Ureter (tissue), 1 donor: ENCODE data around the gene LSM2. TPM values are rescaled to one million over a fixed set of nuclear protein-coding genes. Genes with fewer than 3 reads are reported as not detected.
"Not testable (repeated sequence)": the region's sequence is repeated elsewhere in the genome, so short reads cannot be mapped to it uniquely, and the experiment has no call there.

Experiments
- DNase-seq: peaks from one replicate; pipeline ENCODE4 v3.0.0-alpha.2; 2020; ENCODE audit warnings: low spot score
- total RNA-seq: library from RNA; stranded (reverse); gene quantifications from one replicate; pipeline ENCODE4 v1.2.4, GENCODE V29; 2023
- donor health status: DM: yes; HTN: yes; CAD: no.

LSM2 gene
- total RNA-seq, 1 donor from 2014 or later: 35.6 TPM

DNA sequence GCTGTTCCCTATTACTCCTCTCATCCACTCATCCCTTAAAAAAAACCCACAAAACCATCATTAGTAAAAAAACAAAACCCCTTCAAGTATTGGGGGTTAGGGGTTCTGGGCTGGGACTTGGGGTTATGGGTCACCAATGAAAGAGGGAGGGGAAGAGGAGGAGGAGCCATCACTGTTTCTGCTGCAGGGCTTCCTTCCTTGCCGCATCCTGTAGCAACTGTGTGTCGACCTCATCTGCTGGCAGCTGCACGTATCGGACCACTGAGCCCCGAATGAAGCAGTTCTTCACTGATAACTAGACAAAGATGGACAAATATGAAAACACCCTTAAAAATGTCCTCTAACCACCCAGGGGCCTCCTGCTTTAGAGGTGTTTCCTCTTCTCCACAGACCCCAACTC is 9.2 kb downstream of the LSM2 start:
- no peak for DNase-seq

DNA sequence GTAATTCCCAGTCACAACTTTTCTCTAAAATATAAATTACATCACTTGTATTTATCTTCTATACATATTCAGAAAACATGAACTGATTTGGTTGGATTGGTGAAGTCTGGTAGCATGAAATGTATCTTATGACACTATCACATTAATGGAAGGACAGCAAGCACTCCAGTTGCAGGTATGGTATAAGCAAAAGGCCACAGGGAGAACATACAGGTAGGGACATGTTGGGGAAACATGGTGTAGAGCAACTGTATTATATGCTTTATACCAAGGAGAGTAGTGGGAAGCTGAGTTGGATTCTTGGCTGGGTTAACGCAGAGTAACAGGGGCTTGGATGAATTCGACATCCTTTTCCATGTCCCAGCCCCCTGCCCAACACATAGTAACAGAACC is 9.8 kb downstream of the LSM2 start:
- DNase-seq: no peak

- DNase-seq: peak; percentile 93
Measured at GRCh38 chr6:31795616-31796298, 11.0 kb downstream of the LSM2 start, which contains the start of gene VARS1. Gene VARS1, minus strand, starts transcription at chr6:31795752. Its CDS starts 535 bp downstream, at chr6:31795217.

DNA sequence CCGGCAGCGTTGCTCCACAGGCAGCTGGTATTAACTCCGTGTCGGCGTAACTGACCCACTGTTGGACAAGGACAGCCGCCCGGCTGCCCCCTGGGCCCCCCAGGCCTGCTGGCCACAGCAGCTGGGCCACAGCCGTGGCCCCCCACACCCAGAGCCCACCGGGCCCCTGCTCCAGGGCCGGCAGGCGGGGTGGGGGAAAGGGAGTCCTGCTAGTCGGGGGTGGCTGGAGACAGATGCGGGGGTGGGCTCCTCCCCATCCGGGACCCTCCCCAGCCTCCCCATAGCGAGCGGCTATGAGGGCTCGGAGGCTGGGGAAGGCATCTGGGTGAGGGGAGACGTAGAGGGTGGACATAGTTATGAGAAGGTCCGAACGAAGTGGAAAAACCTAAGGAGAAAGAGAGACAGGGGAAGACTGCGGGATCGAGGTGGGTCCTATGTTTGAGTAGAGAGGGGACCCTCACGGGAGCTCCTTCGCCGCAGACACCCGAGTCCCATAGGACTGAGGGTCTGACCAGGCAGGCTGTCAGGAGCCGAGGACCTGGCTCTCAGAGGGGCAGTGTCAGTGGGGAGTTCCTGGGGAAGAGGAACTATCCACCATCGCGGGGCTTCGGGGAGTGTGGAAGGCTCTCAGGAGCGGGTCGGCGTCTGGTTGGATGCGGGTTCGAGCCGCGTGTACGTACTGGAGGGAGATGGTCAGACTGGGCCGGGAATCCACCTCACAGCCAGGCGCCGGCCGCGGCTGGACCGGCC is 11.7 kb downstream of the LSM2 start:
- DNase-seq: no peak

DNA sequence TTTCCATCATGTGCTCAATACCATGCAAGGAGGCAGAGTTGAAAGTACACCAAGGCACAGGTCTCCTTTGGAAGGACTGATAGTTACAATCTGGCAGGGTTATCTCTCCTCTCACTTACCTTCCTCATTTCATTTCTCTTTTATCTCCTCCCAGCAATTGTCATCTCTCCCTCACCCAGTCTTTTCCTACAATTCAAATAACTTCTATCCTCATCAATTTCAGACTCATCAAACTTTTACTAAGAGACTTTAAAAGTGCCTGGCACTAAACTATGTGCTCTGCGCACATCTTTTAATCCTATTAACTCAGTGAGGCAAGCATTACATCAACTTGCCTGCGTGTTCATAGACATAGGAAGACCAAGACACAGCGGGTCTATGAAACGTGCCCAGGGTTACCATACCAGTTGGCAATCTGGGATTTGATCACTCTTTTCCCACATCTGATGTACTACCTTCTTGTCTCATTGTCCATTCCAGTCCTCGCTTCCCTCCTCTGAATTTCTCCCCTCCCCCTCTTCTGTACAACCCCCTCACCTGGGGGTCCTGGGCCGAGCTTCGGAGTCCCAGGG is 12.4 kb downstream of the LSM2 start:
- no peak for DNase-seq

- DNase-seq: not testable (repeated sequence)
Measured at GRCh38 chr6:31793927-31794245, 12.9 kb downstream of the LSM2 start.

DNA sequence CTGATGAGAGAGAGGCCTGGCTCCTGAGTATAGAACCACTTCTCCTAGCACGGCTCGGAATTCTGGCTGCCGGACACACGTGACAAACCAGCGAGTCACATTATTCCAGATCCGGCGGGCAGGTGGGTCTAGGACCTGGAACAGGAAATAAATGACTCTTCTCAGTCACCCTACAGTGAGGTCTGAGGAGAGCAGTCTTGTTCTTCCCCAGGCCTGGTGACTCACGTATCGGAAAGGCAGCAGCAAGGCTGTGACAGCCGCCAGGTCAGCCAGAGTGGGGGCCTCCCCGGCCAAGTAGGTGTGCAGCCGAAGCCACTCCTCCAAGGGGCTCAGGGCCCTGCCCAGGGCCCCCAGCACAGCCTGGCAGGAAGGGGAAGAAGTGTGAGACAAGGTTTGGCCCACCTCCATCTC is 14.0 kb downstream of the LSM2 start:
- DNase-seq: no peak

GRCh38 chr6:31792090-31792374 is 14.7 kb downstream of the LSM2 start:
- no peak for DNase-seq

GRCh38 chr6:31791324-31792089 is 15.3 kb downstream of the LSM2 start:
- peak; percentile 60 for DNase-seq

GRCh38 chr6:31785475-31785874 is 21.3 kb downstream of the LSM2 start:
- no peak for DNase-seq

GRCh38 chr6:31784098-31784925 is 22.5 kb downstream of the LSM2 start:
- no peak for DNase-seq

DNA sequence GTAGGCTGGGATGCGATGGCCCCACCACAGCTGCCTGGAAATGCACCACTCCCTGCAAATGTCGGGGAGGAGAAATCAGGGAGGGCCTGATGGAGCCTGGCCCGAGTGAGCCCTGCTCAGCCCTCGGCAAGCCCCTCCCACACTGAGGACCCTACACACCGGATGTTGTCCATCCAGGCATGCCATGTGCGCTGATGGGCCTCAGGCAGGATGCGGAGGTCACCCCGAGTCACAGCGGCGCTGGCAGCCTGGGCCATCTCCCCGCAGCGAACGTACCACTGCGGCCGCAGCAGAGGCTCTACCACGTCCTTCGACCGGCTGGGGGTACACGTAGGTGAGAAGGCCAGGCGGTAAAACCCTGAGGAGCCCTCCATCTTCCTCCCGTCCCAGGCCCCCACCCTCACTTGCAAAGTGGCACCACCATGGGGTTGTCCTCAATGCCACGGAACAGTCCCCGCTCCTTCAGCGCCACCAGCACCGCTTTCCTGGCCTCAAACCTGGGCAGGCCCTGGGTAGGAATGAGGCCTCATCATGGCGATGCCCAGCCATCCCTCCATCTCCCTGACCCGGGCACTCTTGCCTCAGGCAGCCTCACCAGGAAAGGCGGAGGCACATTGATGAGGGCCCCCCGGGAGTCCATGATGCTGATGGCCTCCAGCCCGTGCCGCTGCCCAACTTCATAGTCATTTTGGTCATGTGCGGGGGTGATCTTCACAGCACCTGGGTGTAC is 24.5 kb downstream of the LSM2 start:
- DNase-seq: no peak

GRCh38 chr6:31781244-31782125 is 25.3 kb downstream of the LSM2 start:
- no peak for DNase-seq

GRCh38 chr6:31780507-31781243 is 26.1 kb downstream of the LSM2 start:
- DNase-seq: no peak

- DNase-seq: no peak
Measured at GRCh38 chr6:31779908-31780307, 26.9 kb downstream of the LSM2 start.

DNA sequence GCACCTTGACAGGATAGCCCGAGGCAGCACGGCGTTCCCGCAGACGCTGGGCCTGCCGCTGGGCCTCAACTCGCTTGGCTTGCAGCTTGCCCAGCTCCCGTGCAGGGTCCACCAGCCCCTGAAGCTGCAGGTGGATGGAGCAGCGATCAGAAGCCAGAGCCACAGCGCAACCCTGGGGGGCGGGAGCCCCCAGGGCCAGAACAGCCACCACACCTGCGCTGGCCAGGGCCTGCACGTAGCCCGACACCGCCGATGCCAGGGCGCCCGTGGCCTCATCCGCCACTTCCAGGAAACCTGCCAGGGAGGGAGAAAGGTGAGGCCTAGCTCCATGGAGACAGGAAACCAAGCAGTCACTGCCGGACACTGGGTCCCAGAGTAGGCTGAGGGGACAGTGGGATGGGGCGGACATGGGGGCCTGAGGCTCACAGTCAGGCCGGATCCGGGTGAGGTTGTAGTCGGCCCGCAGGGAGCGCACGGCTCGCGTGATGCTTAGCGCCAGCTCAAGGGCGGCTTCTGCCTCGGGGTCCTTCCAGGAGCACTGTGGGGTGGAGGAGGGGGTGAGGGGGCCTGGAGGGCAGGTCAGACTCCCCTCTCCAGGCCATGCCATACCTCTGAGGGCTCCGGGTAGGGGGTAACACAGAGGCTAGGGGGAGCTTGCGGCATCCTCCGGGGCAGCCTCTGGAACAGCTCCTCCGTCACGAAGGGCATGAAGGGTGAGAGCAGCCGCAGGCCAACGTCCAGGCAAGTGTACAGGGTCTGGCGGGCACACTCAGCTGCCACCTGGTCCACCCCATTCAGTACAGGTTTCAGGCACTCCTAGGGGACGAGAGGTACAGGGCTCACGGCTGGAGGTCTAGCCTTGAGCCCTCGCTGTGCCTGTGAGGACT is 27.5 kb downstream of the LSM2 start:
- DNase-seq: no peak

GRCh38 chr6:31778193-31778592 is 28.6 kb downstream of the LSM2 start:
- no peak for DNase-seq

GRCh38 chr6:31777667-31778050 is 29.1 kb downstream of the LSM2 start:
- no peak for DNase-seq
